ENCODE measurements around the gene MYO6. TPM values are rescaled to one million over a fixed set of nuclear protein-coding genes. Genes with fewer than 3 reads are reported as not detected.
A peak's percentile ranks its signal among the peaks of the same experiment; 100 is the strongest.

MYO6 gene
- total RNA-seq, 4 donors from 2014 or later: 19.1 to 72.2 (median 59.2) TPM

DNA sequence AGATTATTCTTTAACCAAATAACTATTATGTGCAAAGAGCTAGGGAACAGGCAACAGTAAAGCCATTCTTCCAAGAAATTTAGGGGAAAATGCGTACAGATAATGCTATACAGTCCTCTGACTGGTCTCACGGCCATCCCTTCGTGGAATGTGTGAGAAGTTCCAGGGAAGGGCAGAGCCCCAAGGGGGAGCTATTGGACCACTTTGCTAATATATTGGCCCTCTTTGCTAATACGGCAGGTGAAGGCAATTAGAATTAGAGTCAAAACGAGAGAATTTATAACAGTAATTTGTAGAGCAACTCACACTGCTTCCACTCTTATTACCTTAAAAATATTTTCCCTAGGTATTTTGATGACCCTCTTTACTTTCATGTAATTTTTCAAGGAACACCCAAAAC, 183.0 kb downstream of the MYO6 start:
- Histone ChIP-seq H3K27me3 (peaks cover 8% of the 10 kb centered on the region), H3K36me3 (no peaks in the 10 kb centered on the region), H3K4me1 (peaks cover 0 to 8% (median 5%) of the 10 kb centered on the region in 4 donors), H3K9me3 (no peaks in the 10 kb centered on the region), H3K4me3 (no peak overlapping the region), H3K27ac (no peak overlapping the region)
- WGBS, 2 donors (ENCODE audit: low coverage in 1 of 2): 17 to 44% methylated on average over 3 to 5 of the region's 5 CpGs
- intact Hi-C loops (cut with DNase I; ENCODE audit: low total_unique reads) (loop anchor here (5.0 kb wide), 1 partner anchor 760 kb away; no protein-coding TSS in a partner anchor), in situ Hi-C loops (cut with MboI; ENCODE audit: low pct_ligation_motif_present in 1 of 4, low pct_unique_long_range_greater_than_20kb in 1 of 4, low sequenced_read_pairs in 3 of 4) (loop anchor here in 3 of 4 donors (25.0 kb wide), 1 partner anchor 1530 kb away; the partner anchor contains the start of gene HTR1B (in 3 of the 3))
- TF ChIP-seq EP300 (IDR thresholded peaks at IDR 0.05; ENCODE audit: low read depth) (no peak), POLR2A (IDR thresholded peaks at IDR 0.05) (no peak), POLR2AphosphoS5 (IDR thresholded peaks at IDR 0.05) (no peak)
- TF ChIP-seq, protein P1, sequence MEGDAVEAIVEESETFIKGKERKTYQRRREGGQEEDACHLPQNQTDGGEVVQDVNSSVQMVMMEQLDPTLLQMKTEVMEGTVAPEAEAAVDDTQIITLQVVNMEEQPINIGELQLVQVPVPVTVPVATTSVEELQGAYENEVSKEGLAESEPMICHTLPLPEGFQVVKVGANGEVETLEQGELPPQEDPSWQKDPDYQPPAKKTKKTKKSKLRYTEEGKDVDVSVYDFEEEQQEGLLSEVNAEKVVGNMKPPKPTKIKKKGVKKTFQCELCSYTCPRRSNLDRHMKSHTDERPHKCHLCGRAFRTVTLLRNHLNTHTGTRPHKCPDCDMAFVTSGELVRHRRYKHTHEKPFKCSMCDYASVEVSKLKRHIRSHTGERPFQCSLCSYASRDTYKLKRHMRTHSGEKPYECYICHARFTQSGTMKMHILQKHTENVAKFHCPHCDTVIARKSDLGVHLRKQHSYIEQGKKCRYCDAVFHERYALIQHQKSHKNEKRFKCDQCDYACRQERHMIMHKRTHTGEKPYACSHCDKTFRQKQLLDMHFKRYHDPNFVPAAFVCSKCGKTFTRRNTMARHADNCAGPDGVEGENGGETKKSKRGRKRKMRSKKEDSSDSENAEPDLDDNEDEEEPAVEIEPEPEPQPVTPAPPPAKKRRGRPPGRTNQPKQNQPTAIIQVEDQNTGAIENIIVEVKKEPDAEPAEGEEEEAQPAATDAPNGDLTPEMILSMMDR (IDR thresholded peaks at IDR 0.05): peak in 1 of 5 experiments; percentile 9
- DNase-seq: no peak

DNA sequence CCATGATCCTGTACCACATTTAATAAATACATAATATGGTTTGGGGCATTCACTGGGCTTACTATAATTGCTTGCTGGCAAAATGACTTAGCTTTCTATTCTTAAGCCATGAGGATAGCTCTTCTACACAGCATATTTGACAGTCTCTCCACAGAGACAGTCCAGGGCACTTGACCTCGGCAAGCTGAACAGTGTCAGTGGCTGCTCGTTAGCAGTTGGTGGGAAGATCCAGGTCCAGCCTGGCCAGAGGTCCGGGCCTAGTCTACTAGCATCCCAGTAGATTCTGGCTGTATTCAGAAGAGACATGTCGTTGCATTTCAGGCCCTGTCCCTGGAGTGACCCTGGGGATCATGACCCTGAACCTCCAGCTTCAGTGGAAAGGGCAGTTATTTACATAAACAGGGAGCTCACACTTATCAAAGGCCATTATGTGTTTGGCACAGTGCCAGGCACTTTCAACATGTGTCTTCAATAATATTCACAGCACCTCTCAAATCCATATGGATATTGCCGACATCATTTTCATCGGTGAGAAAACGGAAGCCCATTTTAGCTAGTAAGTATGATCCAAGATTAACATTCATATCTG, 184.4 kb downstream of the MYO6 start:
- TF ChIP-seq, protein P1 (IDR thresholded peaks at IDR 0.05): no peak
- no peak for TF ChIP-seq POLR2A (IDR thresholded peaks at IDR 0.05)
- TF ChIP-seq EP300 (IDR thresholded peaks at IDR 0.05; ENCODE audit: low read depth): no peak
- no peak for TF ChIP-seq POLR2AphosphoS5 (IDR thresholded peaks at IDR 0.05)
- Histone ChIP-seq H3K27me3 (peaks cover 8% of the 10 kb centered on the region), H3K4me3 (no peak overlapping the region), H3K9me3 (no peaks in the 10 kb centered on the region), H3K27ac (no peak overlapping the region), H3K4me1 (peaks cover 0 to 8% (median 5%) of the 10 kb centered on the region in 4 donors), H3K36me3 (no peaks in the 10 kb centered on the region)
- in situ Hi-C loops (cut with MboI; ENCODE audit: low pct_ligation_motif_present in 1 of 4, low pct_unique_long_range_greater_than_20kb in 1 of 4, low sequenced_read_pairs in 3 of 4) (loop anchor here in 3 of 4 donors (25.0 kb wide), 1 partner anchor 1529 kb away; the partner anchor contains the start of gene HTR1B (in 3 of the 3)), intact Hi-C loops (cut with DNase I; ENCODE audit: low total_unique reads) (loop anchor here (5.0 kb wide), 1 partner anchor 761 kb away; no protein-coding TSS in a partner anchor)
- 84 to 100% methylated on average over 3 to 7 of the region's 7 CpGs for WGBS, 2 donors (ENCODE audit: low coverage in 1 of 2)
- no peak for DNase-seq

DNA sequence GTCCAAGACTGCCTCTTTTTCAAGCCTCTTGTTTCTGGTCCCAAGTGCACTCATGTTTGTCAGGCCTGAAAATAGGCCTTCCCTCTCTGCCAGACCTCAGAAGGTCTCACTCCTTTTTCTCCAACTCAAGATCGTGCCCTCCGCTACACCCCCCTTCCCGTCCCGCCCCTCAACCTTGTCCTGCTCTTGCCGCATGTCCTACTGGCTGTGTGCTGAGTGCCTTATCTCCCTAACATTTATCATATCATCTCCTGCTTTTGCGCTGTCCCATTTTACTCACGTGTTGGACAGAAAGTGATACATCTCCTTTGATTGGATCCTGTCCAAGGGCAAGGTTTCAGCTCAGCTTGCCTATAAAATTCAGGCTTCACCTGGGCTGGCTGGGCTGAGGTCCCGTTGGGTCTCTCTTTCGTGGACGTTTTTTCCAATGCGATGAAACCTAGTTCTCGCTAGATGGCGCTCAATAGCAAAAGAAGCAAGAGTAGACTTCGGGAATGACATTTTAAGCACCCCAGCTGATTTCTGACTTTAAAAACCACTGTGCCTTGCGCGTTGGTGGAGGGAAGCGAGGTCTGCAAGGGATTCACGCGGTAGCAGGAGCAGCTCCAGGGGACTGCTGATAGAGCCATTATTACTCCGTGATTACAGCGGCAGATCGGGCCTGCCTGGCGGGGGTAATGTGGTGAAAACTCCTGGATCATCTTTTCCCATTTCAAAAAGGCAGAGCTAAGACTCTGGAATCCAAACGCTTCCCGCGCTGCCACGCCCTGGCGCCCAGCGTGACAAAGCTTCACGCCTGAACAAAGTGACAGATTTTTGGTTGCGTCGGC, 185.8 kb downstream of the MYO6 start:
- no peak for TF ChIP-seq EP300 (IDR thresholded peaks at IDR 0.05; ENCODE audit: low read depth)
- TF ChIP-seq, protein P1 (IDR thresholded peaks at IDR 0.05): peak; percentile 38 to 66 (median 57)
- in situ Hi-C loops (cut with MboI; ENCODE audit: low pct_ligation_motif_present in 1 of 4, low pct_unique_long_range_greater_than_20kb in 1 of 4, low sequenced_read_pairs in 3 of 4) (loop anchor here in 3 of 4 donors (25.0 kb wide), 1 partner anchor 1527 kb away; the partner anchor contains the start of gene HTR1B (in 3 of the 3)), intact Hi-C loops (cut with DNase I; ENCODE audit: low total_unique reads) (loop anchor here (5.0 kb wide), 1 partner anchor 763 kb away; no protein-coding TSS in a partner anchor)
- peak overlapping the region in 3 of 4 donors; percentile 11 to 34 (median 14) for H3K4me3 ChIP-seq
- H3K36me3 ChIP-seq: no peaks in the 10 kb centered on the region
- no peak overlapping the region for H3K27ac ChIP-seq
- H3K9me3 ChIP-seq: no peaks in the 10 kb centered on the region
- 2 to 7% methylated on average over 12 to 32 of the region's 32 CpGs for WGBS, 2 donors (ENCODE audit: low coverage in 1 of 2)
- peaks cover 8% of the 10 kb centered on the region for H3K27me3 ChIP-seq
- H3K4me1 ChIP-seq: peaks cover 0 to 8% (median 5%) of the 10 kb centered on the region in 4 donors
- DNase-seq: peak; percentile 16

DNA sequence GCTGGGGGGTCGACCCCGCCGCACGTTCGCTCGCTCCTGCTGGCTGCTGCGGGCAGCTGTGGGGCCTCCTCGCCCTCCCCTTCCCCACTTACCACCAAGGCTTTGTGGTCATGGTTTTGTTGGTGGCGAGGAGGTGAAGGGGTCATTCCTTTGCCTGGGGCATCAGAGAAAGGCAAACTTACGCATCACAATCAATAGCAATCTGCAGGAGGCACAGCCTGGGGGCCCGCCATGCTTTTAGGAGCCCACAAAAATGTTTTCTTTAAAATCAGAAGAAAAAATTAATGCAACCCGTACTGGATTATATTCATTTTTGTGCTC, 186.4 kb downstream of the MYO6 start:
- WGBS, 2 donors (ENCODE audit: low coverage in 1 of 2): 56 to 86% methylated on average over 1 to 12 of the region's 12 CpGs
- DNase-seq: no peak
- Histone ChIP-seq H3K27ac (no peak overlapping the region), H3K4me3 (peak overlapping the region in 3 of 4 donors; percentile 11 to 34 (median 14)), H3K4me1 (peaks cover 0 to 8% (median 5%) of the 10 kb centered on the region in 4 donors), H3K36me3 (no peaks in the 10 kb centered on the region), H3K27me3 (peaks cover 8% of the 10 kb centered on the region), H3K9me3 (no peaks in the 10 kb centered on the region)
- intact Hi-C loops (cut with DNase I; ENCODE audit: low total_unique reads) (no loop called here), in situ Hi-C loops (cut with MboI; ENCODE audit: low pct_ligation_motif_present in 1 of 4, low pct_unique_long_range_greater_than_20kb in 1 of 4, low sequenced_read_pairs in 3 of 4) (loop anchor here in 3 of 4 donors (25.0 kb wide), 1 partner anchor 1527 kb away; the partner anchor contains the start of gene HTR1B (in 3 of the 3))
- TF ChIP-seq POLR2AphosphoS5 (IDR thresholded peaks at IDR 0.05) (no peak), EP300 (IDR thresholded peaks at IDR 0.05; ENCODE audit: low read depth) (no peak), POLR2A (IDR thresholded peaks at IDR 0.05) (no peak)
- TF ChIP-seq, protein P1 (IDR thresholded peaks at IDR 0.05): no peak
